Endothelial cell (in vitro differentiated cells): Measurements from ENCODE around the gene TSPAN33. TPM values are rescaled to one million over a fixed set of nuclear protein-coding genes. Genes with fewer than 3 reads are reported as not detected.

Experiments used
- DNase-seq: peaks from one replicate; pipeline ENCODE4 v3.0.0; 2021; ENCODE audit warnings: low spot score
- H3K27ac Mint-ChIP-seq: one replicate; pipeline ENCODE4 v1.8.0; 2021; ENCODE audit warnings: mixed read lengths, inconsistent platforms; ENCODE audit not compliant: unreplicated experiment
- H3K27me3 Mint-ChIP-seq: one replicate; pipeline ENCODE4 v1.8.0; 2021; ENCODE audit warnings: mild to moderate bottlenecking, moderate library complexity, mixed read lengths, inconsistent platforms; ENCODE audit not compliant: unreplicated experiment
- H3K36me3 Mint-ChIP-seq: one replicate; pipeline ENCODE4 v1.8.0; 2021; ENCODE audit warnings: mild to moderate bottlenecking, low read depth, mixed read lengths, inconsistent platforms; ENCODE audit not compliant: unreplicated experiment
- H3K4me1 Mint-ChIP-seq: one replicate; pipeline ENCODE4 v1.8.0; 2021; ENCODE audit warnings: mild to moderate bottlenecking, mixed read lengths, inconsistent platforms; ENCODE audit not compliant: unreplicated experiment
- H3K4me3 Mint-ChIP-seq: one replicate; pipeline ENCODE4 v1.8.0; 2021; ENCODE audit warnings: mild to moderate bottlenecking, mixed read lengths, inconsistent platforms; ENCODE audit not compliant: unreplicated experiment
- H3K9me3 Mint-ChIP-seq: one replicate; pipeline ENCODE4 v1.8.0; 2021; ENCODE audit warnings: mixed read lengths, inconsistent platforms; ENCODE audit not compliant: unreplicated experiment
- total RNA-seq: library from RNA; stranded (reverse); fragmentation: NEBNext Ultra II Directional; extraction: Animal tissue kit (Norgen Biotek cat#: 25700); gene quantifications from one replicate; pipeline ENCODE4 v1.2.1, GENCODE V29; 2021; ENCODE audit not compliant: unreplicated experiment
- TF ChIP-seq, protein P1 (sequence below): fragments of 200-600 bp; sonication (generic); IDR thresholded peaks from one replicate; pipeline ENCODE4 v1.5.0; 2021; ENCODE audit warnings: antibody characterized with exemption; ENCODE audit not compliant: unreplicated experiment

Gene TSPAN33
- total RNA-seq, 1 donor from 2014 or later: 1.8 TPM

GRCh38 chr7:129163875-129164544 lies 19.5 kb downstream of the TSPAN33 start:
- H3K36me3 Mint-ChIP-seq: no peaks in the 10 kb centered on the region
- peaks cover 3% of the 10 kb centered on the region for H3K27me3 Mint-ChIP-seq
- H3K4me1 Mint-ChIP-seq: peaks cover 7% of the 10 kb centered on the region
- TF ChIP-seq, protein P1, sequence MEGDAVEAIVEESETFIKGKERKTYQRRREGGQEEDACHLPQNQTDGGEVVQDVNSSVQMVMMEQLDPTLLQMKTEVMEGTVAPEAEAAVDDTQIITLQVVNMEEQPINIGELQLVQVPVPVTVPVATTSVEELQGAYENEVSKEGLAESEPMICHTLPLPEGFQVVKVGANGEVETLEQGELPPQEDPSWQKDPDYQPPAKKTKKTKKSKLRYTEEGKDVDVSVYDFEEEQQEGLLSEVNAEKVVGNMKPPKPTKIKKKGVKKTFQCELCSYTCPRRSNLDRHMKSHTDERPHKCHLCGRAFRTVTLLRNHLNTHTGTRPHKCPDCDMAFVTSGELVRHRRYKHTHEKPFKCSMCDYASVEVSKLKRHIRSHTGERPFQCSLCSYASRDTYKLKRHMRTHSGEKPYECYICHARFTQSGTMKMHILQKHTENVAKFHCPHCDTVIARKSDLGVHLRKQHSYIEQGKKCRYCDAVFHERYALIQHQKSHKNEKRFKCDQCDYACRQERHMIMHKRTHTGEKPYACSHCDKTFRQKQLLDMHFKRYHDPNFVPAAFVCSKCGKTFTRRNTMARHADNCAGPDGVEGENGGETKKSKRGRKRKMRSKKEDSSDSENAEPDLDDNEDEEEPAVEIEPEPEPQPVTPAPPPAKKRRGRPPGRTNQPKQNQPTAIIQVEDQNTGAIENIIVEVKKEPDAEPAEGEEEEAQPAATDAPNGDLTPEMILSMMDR: peak; percentile 93
- no peaks in the 10 kb centered on the region for H3K9me3 Mint-ChIP-seq
- DNase-seq: no peak
- no peak overlapping the region for H3K27ac Mint-ChIP-seq
- no peak overlapping the region for H3K4me3 Mint-ChIP-seq

- Mint-ChIP-seq H3K27ac (no peak overlapping the region), H3K4me3 (no peak overlapping the region), H3K36me3 (no peaks in the 10 kb centered on the region)
Measured at GRCh38 chr7:129166745-129167144, 22.2 kb downstream of the TSPAN33 start.

GRCh38 chr7:129167817-129168216 lies 23.3 kb downstream of the TSPAN33 start:
- TF ChIP-seq, protein P1: no peak
- no peak for DNase-seq
- no peak overlapping the region for H3K4me3 Mint-ChIP-seq
- peaks cover 16% of the 10 kb centered on the region for H3K4me1 Mint-ChIP-seq
- no peak overlapping the region for H3K27ac Mint-ChIP-seq
- no peaks in the 10 kb centered on the region for H3K36me3 Mint-ChIP-seq
- H3K9me3 Mint-ChIP-seq: no peaks in the 10 kb centered on the region
- peaks cover 11% of the 10 kb centered on the region for H3K27me3 Mint-ChIP-seq

More at GRCh38 chr7:129166745-129167144, 22.2 kb downstream of the TSPAN33 start:
- Mint-ChIP-seq H3K9me3 (no peaks in the 10 kb centered on the region), H3K4me1 (peaks cover 16% of the 10 kb centered on the region), H3K27me3 (peaks cover 11% of the 10 kb centered on the region)
- TF ChIP-seq, protein P1: no peak
- DNase-seq: no peak

DNA sequence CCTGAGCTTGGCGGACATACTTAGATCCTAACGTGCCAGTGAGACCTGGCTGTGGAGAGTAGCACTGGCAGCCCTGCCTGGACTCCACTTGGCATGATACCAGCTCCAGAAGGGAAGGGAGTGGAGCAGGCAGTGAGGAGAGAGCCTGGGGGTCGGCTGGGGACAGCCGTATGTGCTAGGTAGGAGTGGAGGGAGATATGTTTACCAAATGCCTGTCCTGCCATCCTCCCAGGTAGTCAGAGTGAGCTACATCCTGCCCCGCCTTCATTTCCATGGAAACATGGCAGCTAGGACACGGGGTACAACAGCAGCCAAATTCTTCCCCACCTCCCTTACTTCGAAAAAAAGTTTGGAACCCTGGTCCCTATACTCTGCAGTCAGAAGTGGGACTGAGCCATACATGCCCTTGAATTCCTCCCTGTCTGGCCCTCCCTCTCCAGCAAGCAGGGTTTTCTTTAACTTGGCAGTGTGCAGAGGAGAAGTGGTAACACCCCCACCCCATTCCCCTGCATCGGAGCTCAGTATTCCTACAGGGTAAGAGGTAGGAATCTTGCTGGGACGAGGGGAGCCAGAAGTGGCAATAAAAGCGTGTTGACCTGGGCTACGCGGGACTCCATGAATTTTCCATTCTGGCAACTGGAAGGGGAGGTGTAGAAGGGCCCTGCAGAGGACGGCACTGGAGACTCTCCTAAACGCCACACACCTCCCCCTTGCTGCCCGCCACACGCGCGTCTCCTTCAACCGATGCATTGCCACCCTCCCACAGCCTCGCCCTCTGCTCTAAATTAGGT lies 23.9 kb downstream of the TSPAN33 start:
- H3K36me3 Mint-ChIP-seq: no peaks in the 10 kb centered on the region
- no peaks in the 10 kb centered on the region for H3K9me3 Mint-ChIP-seq
- no peak overlapping the region for H3K4me3 Mint-ChIP-seq
- peaks cover 11% of the 10 kb centered on the region for H3K27me3 Mint-ChIP-seq
- peaks cover 16% of the 10 kb centered on the region for H3K4me1 Mint-ChIP-seq
- TF ChIP-seq, protein P1: no peak
- no peak overlapping the region for H3K27ac Mint-ChIP-seq
- no peak for DNase-seq
